Measurements from ENCODE around the gene AGAP9.
"Not testable (repeated sequence)": the region's sequence is repeated elsewhere in the genome, so short reads cannot be mapped to it uniquely, and the experiment has no call there.

AGAP9 gene

GRCh38 chr10:47547286-47547685 is 23.8 kb upstream of the AGAP9 start:
- not testable (repeated sequence) for H2BK15ac ChIP-seq (ENCODE audit: low read length); DNase-seq (ENCODE audit: low spot score); H2BK120ac ChIP-seq (ENCODE audit: low read depth, low read length); H4K8ac ChIP-seq (ENCODE audit: low read depth, low read length); H3K14ac ChIP-seq (ENCODE audit: low read length); H3K23ac ChIP-seq (ENCODE audit: low read depth, low read length, poor library complexity); H3K79me1 ChIP-seq (ENCODE audit: low read depth, low read length); H3K27ac ChIP-seq (replicated peaks; ENCODE audit: low read length); H3K9ac ChIP-seq (ENCODE audit: low read depth, low read length, poor library complexity); H3K9me3 ChIP-seq (replicated peaks in 1 of 2; ENCODE audit: control insufficient read depth in 2 of 2, insufficient read depth in 1 of 2, low read depth in 1 of 2, low read length in 2 of 2); H3K36me3 ChIP-seq (replicated peaks in 1 of 2; ENCODE audit: control insufficient read depth in 2 of 2, insufficient read depth in 2 of 2, low read length in 2 of 2); H2AK5ac ChIP-seq (ENCODE audit: low read depth, low read length); H4K91ac ChIP-seq (ENCODE audit: low read depth, low read length, poor library complexity); H3K27me3 ChIP-seq (ENCODE audit: control insufficient read depth in 3 of 3, insufficient read depth in 3 of 3, low read depth in 1 of 3, low read length in 3 of 3); H3K4me1 ChIP-seq (ENCODE audit: control insufficient read depth in 2 of 2, insufficient read depth in 1 of 2, low read depth in 1 of 2, low read length in 2 of 2); H2BK5ac ChIP-seq (ENCODE audit: low read length); H2AFZ ChIP-seq (ENCODE audit: low read length); H2BK12ac ChIP-seq (ENCODE audit: low read length); H3K4ac ChIP-seq (ENCODE audit: low read length); H3K18ac ChIP-seq (ENCODE audit: low read length); H3K4me3 ChIP-seq (ENCODE audit: low read length in 2 of 2); H3K4me2 ChIP-seq (ENCODE audit: insufficient read depth, low read length, poor library complexity, severe bottlenecking)
- WGBS, 2 donors (ENCODE audit: extremely low coverage in 2 of 2, insufficient read length in 2 of 2, insufficient replicate concordance in 1 of 2) = no CpG with 5 or more reads among the region's 3 CpGs

DNA sequence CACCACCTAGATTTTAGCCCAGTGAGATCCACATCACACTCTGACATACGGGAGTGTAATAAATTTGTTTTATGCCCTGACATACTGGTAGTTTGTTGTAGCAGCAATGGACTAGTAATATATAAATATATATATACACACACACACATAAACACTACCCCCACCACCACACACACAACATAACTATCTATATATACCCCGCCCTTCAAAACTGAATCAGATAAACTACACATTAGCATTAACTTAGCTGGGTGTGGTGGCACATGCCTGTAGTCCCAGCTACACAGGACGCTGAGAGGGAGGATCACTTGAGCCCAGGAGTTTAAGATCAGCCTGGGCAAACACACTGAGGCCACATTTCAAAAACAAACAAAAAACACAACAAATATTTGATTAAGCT is 13.0 kb upstream of the AGAP9 start:
- DNase-seq (ENCODE audit: low spot score); H3K27ac ChIP-seq (replicated peaks; ENCODE audit: low read length); H3K14ac ChIP-seq (ENCODE audit: low read length); H3K4me1 ChIP-seq (ENCODE audit: control insufficient read depth in 2 of 2, insufficient read depth in 1 of 2, low read depth in 1 of 2, low read length in 2 of 2); H2BK120ac ChIP-seq (ENCODE audit: low read depth, low read length); H3K27me3 ChIP-seq (ENCODE audit: control insufficient read depth in 3 of 3, insufficient read depth in 3 of 3, low read depth in 1 of 3, low read length in 3 of 3); H2AFZ ChIP-seq (ENCODE audit: low read length); H2BK5ac ChIP-seq (ENCODE audit: low read length); H3K36me3 ChIP-seq (replicated peaks in 1 of 2; ENCODE audit: control insufficient read depth in 2 of 2, insufficient read depth in 2 of 2, low read length in 2 of 2); H2BK12ac ChIP-seq (ENCODE audit: low read length); H4K91ac ChIP-seq (ENCODE audit: low read depth, low read length, poor library complexity); H3K9me3 ChIP-seq (replicated peaks in 1 of 2; ENCODE audit: control insufficient read depth in 2 of 2, insufficient read depth in 1 of 2, low read depth in 1 of 2, low read length in 2 of 2); H3K23ac ChIP-seq (ENCODE audit: low read depth, low read length, poor library complexity); H2BK15ac ChIP-seq (ENCODE audit: low read length); H3K4me3 ChIP-seq (ENCODE audit: low read length in 2 of 2); H3K18ac ChIP-seq (ENCODE audit: low read length); H3K4ac ChIP-seq (ENCODE audit: low read length); H3K4me2 ChIP-seq (ENCODE audit: insufficient read depth, low read length, poor library complexity, severe bottlenecking); H4K8ac ChIP-seq (ENCODE audit: low read depth, low read length); H3K79me1 ChIP-seq (ENCODE audit: low read depth, low read length); H2AK5ac ChIP-seq (ENCODE audit: low read depth, low read length); H3K9ac ChIP-seq (ENCODE audit: low read depth, low read length, poor library complexity): not testable (repeated sequence)
- WGBS, 2 donors (ENCODE audit: extremely low coverage in 2 of 2, insufficient read length in 2 of 2, insufficient replicate concordance in 1 of 2) = no CpG with 5 or more reads among the region's 3 CpGs

- not testable (repeated sequence) for H3K4me1 ChIP-seq (ENCODE audit: control insufficient read depth in 2 of 2, insufficient read depth in 1 of 2, low read depth in 1 of 2, low read length in 2 of 2); H3K4me3 ChIP-seq (ENCODE audit: low read length in 2 of 2); H2AK5ac ChIP-seq (ENCODE audit: low read depth, low read length); H4K91ac ChIP-seq (ENCODE audit: low read depth, low read length, poor library complexity); H3K27me3 ChIP-seq (ENCODE audit: control insufficient read depth in 3 of 3, insufficient read depth in 3 of 3, low read depth in 1 of 3, low read length in 3 of 3); DNase-seq (ENCODE audit: low spot score); H3K27ac ChIP-seq (replicated peaks; ENCODE audit: low read length); H2BK12ac ChIP-seq (ENCODE audit: low read length); H2AFZ ChIP-seq (ENCODE audit: low read length); H3K23ac ChIP-seq (ENCODE audit: low read depth, low read length, poor library complexity); H3K9me3 ChIP-seq (replicated peaks in 1 of 2; ENCODE audit: control insufficient read depth in 2 of 2, insufficient read depth in 1 of 2, low read depth in 1 of 2, low read length in 2 of 2); H3K4me2 ChIP-seq (ENCODE audit: insufficient read depth, low read length, poor library complexity, severe bottlenecking); H4K8ac ChIP-seq (ENCODE audit: low read depth, low read length); H3K4ac ChIP-seq (ENCODE audit: low read length); H3K14ac ChIP-seq (ENCODE audit: low read length); H2BK15ac ChIP-seq (ENCODE audit: low read length); H2BK5ac ChIP-seq (ENCODE audit: low read length); H3K79me1 ChIP-seq (ENCODE audit: low read depth, low read length); H2BK120ac ChIP-seq (ENCODE audit: low read depth, low read length); H3K36me3 ChIP-seq (replicated peaks in 1 of 2; ENCODE audit: control insufficient read depth in 2 of 2, insufficient read depth in 2 of 2, low read length in 2 of 2); H3K18ac ChIP-seq (ENCODE audit: low read length); H3K9ac ChIP-seq (ENCODE audit: low read depth, low read length, poor library complexity)
- WGBS, 2 donors (ENCODE audit: extremely low coverage in 2 of 2, insufficient read length in 2 of 2, insufficient replicate concordance in 1 of 2) = no CpG with 5 or more reads among the region's 9 CpGs
Observed at GRCh38 chr10:47502313-47502712, 21.1 kb downstream of the AGAP9 start.

GRCh38 chr10:47494226-47494625 is 29.2 kb downstream of the AGAP9 start:
- H2BK5ac ChIP-seq (ENCODE audit: low read length) = not testable (repeated sequence)

More at GRCh38 chr10:47494226-47494625, 29.2 kb downstream of the AGAP9 start:
- not testable (repeated sequence) for H2BK12ac ChIP-seq (ENCODE audit: low read length); H3K4me3 ChIP-seq (ENCODE audit: low read length in 2 of 2); H3K14ac ChIP-seq (ENCODE audit: low read length); H3K23ac ChIP-seq (ENCODE audit: low read depth, low read length, poor library complexity); H3K27ac ChIP-seq (replicated peaks; ENCODE audit: low read length); H2BK15ac ChIP-seq (ENCODE audit: low read length); H3K9me3 ChIP-seq (replicated peaks in 1 of 2; ENCODE audit: control insufficient read depth in 2 of 2, insufficient read depth in 1 of 2, low read depth in 1 of 2, low read length in 2 of 2); H3K9ac ChIP-seq (ENCODE audit: low read depth, low read length, poor library complexity); H2AFZ ChIP-seq (ENCODE audit: low read length); H3K4ac ChIP-seq (ENCODE audit: low read length); H3K36me3 ChIP-seq (replicated peaks in 1 of 2; ENCODE audit: control insufficient read depth in 2 of 2, insufficient read depth in 2 of 2, low read length in 2 of 2); H2AK5ac ChIP-seq (ENCODE audit: low read depth, low read length); H3K4me2 ChIP-seq (ENCODE audit: insufficient read depth, low read length, poor library complexity, severe bottlenecking); H3K79me1 ChIP-seq (ENCODE audit: low read depth, low read length); H3K4me1 ChIP-seq (ENCODE audit: control insufficient read depth in 2 of 2, insufficient read depth in 1 of 2, low read depth in 1 of 2, low read length in 2 of 2); H3K27me3 ChIP-seq (ENCODE audit: control insufficient read depth in 3 of 3, insufficient read depth in 3 of 3, low read depth in 1 of 3, low read length in 3 of 3); H4K8ac ChIP-seq (ENCODE audit: low read depth, low read length); DNase-seq (ENCODE audit: low spot score); H2BK120ac ChIP-seq (ENCODE audit: low read depth, low read length); H3K18ac ChIP-seq (ENCODE audit: low read length); H4K91ac ChIP-seq (ENCODE audit: low read depth, low read length, poor library complexity)
- WGBS, 2 donors (ENCODE audit: extremely low coverage in 2 of 2, insufficient read length in 2 of 2, insufficient replicate concordance in 1 of 2) = no CpG with 5 or more reads among the region's 6 CpGs

All from neuronal stem cell (in vitro differentiated cells).